Cardiac fibroblast (primary cell): ENCODE results near the gene ZNF653.

Experiments
- DNase-seq, 2 donors: peaks; one replicate each; pipeline versions ENCODE4 v3.0.0 to v3.0.0-alpha.2; 2010; ENCODE audit warnings: low read depth in 2 of 2
- H3K4me3 ChIP-seq, 2 donors: replicated peaks in 1 of 2; 1 replicate in 1 of 2; 2 replicates in 1 of 2; pipeline ENCODE4 v1.5.1; 2011; ENCODE audit warnings: low read depth in 2 of 2, low read length in 2 of 2, mild to moderate bottlenecking in 2 of 2, moderate library complexity in 1 of 2
- TF ChIP-seq, protein P1 (sequence below): IDR thresholded peaks from one replicate; pipeline ENCODE4 v1.5.1; 2011; ENCODE audit warnings: low read depth, mild to moderate bottlenecking, low read length, inconsistent platforms

The ZNF653 gene

GRCh38 chr19:11549386-11549953 is 43.8 kb upstream of the ZNF653 start:
- DNase-seq = no peak
- TF ChIP-seq, protein P1, sequence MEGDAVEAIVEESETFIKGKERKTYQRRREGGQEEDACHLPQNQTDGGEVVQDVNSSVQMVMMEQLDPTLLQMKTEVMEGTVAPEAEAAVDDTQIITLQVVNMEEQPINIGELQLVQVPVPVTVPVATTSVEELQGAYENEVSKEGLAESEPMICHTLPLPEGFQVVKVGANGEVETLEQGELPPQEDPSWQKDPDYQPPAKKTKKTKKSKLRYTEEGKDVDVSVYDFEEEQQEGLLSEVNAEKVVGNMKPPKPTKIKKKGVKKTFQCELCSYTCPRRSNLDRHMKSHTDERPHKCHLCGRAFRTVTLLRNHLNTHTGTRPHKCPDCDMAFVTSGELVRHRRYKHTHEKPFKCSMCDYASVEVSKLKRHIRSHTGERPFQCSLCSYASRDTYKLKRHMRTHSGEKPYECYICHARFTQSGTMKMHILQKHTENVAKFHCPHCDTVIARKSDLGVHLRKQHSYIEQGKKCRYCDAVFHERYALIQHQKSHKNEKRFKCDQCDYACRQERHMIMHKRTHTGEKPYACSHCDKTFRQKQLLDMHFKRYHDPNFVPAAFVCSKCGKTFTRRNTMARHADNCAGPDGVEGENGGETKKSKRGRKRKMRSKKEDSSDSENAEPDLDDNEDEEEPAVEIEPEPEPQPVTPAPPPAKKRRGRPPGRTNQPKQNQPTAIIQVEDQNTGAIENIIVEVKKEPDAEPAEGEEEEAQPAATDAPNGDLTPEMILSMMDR = no peak
- no peak overlapping the region for H3K4me3 ChIP-seq

DNA sequence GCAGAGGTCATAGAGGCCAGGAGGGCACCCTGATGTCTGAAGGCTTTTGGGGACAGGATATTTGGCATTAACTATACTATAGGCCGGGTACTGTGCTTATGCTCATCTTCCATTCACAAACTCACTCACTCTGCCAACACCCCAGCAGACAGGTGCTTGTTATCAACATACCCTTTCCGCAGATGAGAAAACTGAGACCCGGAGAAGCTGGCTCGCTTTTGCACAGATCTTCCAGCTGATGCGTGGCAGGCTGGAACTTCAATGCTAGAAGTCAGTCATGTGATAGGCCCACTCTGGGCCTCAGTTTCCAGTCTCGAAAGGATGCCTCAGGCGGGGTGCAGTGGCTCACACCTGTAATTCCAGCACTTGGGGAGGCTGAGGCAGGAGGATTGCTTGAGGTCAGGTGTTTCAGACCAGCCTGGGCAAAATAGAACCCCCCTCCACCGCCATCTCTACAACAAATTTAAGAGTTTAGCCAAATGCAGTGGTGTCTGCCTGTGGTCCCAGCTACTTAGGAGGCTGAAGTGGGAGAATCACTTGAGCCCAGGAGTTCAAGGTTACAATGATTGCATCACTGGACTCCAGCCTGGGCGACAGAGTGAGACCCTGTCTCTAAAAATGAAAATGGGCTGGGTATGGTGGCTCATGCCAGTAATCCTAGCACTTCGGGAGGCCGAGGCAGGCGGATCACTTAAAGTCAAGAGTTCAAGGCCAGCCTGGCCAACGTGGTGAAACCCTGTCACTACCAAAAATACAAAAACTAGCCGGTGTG is 42.5 kb upstream of the ZNF653 start:
- DNase-seq = no peak
- TF ChIP-seq, protein P1 = no peak
- H3K4me3 ChIP-seq = no peak overlapping the region

DNA sequence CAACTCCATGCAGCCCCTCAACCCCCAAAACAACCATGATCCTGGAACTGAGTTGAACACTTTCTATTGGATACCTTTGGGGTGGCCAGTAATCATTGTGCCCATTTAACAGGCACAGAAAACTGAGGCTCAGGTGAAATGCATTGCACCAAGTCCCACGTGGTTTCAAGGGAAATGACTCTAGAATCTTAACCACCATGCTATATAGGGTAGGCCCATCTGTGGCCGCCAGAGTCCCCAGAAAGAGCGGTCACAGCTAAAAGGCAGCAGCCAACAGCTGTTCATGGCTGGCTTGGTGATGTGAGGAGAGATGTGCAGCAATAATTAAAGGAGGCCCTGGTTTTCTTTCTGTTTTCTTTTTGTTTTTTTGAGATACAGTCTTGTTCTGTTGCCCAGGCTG is 35.6 kb upstream of the ZNF653 start:
- no peak overlapping the region for H3K4me3 ChIP-seq
- TF ChIP-seq, protein P1 = no peak
- DNase-seq = no peak

DNA sequence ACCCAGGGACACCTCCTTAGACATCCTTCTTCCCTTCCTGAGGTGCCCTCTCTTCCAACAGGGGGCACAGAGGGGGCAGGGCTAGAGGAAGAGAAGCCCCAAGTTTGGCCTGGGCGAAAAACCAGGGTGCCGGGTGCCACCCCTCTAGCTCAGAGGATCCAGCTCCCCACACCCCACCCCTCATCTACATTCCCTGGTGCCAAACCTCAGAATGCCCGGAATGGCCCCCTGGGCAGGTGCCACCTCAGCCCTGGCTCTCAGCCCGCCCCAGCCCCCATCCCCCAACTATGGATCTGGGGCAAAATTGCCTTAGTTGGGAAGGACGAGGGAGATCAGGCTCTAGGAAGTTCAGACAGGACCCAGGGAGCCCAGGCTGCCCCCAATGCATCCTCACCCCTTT is 35.0 kb upstream of the ZNF653 start:
- no peak overlapping the region for H3K4me3 ChIP-seq
- TF ChIP-seq, protein P1 = no peak
- DNase-seq = no peak

- TF ChIP-seq, protein P1 = no peak
- no peak for DNase-seq
- H3K4me3 ChIP-seq = peak overlapping the region in 1 of 2 donors; percentile 14
These were observed 34.1 kb upstream of the ZNF653 start for GRCh38 chr19:11539495-11540365.

DNA sequence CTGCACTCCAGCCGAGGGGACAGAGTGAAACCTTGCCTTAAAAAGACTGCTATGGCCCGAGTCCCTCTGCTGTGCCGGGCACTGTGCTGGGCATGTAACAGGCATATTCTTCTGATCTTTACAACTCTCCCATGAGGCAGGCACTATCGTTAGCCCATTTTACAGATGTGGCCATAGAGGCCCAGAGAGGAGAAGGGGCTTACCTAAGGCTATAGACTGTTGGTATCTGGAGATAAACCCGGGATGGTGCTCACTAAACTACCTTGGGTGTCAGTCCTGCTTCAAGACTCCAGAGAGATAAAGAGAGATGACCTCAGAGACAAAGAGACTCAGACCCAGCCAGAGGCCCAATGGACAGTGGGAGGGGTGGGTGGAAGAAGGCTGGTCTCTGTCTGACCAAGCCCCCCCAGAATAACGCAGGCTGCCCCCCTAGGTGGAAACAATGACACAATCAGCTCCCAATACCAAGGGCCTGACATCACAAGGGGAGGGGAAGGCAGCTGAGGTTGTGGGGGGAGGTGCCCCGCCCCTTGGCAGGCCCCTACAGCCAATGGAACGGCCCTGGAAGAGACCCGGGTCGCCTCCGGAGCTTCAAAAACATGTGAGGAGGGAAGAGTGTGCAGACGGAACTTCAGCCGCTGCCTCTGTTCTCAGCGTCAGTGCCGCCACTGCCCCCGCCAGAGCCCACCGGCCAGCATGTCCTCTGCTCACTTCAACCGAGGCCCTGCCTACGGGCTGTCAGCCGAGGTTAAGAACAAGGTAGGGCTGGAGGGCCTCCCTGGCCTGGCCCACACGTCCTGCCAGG is 32.8 kb upstream of the ZNF653 start, which contains the start of gene CNN1:
CNN1 (plus strand) TSS at position 620 of the 805 bp plus-strand sequence; CDS start at position 697, 77 bp downstream.
- H3K4me3 ChIP-seq = peak within 1 kb of the TSS in 1 of 2 donors; percentile 14
- DNase-seq = peak; percentile 54 to 60
- TF ChIP-seq, protein P1 = no peak
